GM21447 (cell line): Measurements from ENCODE around the gene MYMK.

Experiments
- ATAC-seq: cut with Tn5 transposase; IDR thresholded peaks from one replicate; pipeline ENCODE4 v1.9.1; 2021; ENCODE audit not compliant: unreplicated experiment

The MYMK gene

DNA sequence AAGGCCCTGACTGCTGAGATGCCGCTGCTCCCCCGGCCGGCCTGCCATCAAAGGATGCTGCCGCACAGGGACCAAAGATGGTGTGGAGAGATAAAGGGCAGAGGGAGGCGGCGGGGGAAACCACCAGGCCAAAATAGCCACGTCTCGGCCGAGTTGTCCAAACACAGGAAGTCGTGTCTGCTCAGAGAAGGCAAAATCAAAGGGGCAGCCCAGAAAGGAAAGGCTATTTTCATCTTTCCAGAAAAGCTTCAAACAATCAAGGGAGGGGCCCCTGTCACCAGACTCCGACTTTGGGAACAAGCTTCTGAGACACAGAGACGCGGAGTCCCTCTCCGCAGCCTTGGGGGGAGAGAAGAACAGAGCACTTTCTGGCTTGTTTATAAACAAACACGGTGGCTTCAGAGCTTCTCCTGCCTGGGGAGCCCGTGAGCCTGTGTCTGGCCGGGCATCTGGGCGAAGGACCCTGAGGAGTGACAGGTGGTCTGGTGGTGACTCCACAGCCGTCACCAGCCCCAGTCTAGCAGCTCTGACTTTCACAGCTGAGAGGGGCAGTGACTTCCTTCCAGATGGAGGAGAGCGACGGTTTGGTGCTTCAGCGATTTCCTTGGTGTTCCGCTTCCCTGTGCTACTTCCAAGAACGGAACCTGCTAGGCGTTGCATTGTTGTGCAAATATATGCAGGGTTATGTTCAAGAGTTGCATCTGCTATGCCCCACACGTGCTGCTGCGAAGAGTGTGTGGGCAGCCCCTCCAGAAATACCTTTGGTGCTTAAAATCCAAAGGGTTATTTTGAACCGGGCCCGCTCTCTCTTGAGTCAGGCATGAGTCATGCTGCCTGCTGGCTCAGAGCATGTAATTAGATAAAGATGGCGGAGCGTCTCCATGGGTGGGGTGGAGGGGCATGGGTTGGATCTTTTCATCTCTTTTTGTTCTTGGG is 33.7 kb upstream of the MYMK start:
- peak; percentile 70 for ATAC-seq

DNA sequence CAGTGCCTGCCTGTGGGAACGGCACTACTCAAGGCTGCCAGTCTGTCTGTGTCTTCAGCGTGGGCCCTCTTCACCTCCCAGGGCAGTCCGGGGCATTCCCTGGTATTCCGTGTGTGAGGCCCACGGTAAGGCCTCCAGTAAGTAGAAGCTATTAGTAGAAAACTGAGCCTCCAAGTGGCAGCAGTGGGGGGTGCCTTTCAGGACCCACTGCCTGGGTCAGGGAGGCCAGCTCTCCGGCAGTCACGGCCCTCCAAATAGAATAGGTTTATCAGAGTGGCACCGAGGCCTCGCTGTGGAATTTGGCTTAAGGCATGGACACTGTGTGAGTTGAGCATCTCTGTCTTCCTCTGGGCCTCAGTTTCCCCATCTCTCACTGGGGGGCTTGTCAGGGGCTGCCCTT is 32.8 kb upstream of the MYMK start:
- ATAC-seq: no peak

DNA sequence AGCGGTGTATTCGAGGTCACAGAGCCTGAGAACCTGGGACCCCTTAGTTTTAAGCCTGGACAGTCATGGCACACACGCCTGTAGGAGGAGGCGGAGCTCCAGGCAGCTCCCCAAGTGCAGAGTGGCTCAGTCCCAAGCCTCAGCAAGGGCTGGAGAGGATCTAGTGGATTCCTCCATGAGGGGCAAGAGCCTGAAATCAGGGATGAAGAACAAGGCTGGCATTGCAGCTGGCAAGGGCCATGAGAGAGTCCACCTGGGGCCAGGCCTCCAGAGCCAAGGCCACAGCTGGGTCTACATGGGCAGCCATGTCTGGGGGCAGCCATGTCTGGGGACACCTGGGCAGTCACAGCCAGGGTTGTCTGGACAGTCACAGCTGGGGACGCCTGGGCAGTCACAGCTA is 31.6 kb upstream of the MYMK start:
- ATAC-seq: no peak

DNA sequence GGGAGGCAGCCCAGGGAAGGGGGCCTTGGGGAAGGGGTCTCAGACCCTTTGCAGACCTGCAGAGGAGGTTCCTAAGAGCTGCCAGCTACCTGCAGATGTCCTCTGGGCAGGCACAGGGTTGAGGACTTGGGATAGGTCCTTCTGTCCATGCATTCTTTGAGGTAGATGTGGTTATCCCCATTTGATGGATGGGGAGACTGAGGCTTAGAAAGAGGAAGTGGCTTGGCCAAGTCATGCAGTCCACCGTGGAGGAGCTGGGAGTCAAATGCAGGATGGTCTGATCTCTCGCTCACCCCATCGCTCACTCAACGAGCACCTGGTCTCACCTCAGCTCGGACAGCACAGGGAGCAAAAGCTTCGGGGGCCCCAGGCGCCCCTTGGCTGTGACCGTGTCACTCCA is 30.0 kb upstream of the MYMK start:
- no peak for ATAC-seq

DNA sequence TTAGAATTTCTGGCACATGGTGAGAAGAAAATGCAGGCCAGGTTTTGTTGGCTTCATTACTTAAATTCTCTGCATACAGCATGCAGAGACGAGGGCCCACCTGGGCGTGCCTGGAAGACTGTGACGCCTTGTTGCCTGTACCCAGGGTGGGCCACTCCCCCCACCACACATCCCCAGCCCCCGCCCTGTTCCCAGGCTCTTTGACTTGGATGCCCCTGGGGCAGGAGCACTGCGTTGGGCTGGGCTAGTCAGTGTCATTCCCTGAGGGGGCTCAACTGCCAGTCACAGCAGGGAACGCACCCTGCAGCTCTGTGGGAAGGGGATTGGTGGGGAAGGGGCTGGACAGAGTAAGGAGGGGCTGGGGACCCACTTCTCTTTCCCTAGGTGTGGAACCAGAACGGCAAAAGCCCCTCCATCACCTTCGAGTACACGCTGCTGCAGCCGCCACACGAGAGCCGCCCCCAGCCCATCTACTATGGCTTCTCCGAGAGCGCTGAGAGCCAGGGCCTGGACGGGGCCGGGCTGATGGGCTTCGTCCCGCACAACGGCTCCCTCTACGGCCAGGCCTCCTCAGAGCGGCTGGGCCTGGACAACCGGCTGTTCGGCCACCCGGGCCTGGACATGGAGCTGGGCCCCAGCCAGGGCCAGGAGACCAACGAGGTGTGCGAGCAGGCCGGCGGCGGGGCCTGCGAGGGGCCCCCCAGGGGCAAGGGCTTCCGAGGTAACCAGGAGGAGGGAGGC is 29.4 kb upstream of the MYMK start:
- ATAC-seq: no peak

DNA sequence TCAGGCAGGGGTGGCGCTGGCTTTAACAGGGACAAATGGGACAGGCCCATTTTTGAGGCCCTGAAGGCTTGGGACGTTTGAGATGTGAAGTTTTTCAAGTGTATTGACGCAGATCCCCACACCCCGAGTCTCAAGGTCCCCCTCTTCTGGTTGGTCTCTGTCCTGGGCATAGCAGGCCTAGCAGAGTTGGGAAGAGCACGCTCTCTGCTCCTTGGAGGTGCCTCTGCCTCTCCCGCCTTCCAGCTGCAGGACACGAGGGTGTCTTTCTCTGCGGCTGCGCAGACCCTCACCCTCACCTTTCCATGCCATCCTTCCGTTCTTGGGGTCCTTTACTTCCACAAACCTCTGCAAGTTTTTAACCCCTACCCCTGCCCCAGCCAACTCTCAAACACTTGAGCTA is 28.4 kb upstream of the MYMK start:
- ATAC-seq: no peak

DNA sequence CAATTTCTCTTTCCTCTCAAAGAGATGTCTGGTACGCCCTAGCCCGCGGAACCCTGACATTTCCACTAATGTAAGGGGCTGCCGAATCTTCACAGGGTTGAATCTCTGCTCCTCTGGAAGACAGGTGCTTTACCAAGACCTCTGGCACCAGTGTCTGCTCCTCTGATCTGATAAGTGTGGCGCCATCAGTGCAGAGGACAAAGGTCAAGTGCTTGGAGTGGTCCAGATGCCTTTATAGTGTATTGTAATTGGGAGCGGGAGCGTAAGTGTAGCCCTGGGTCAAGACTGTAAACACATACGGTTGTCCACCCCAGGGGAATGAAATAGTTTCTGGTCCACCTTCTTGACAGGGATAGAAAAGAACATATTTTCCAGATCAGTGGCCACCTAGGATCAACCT is 27.5 kb upstream of the MYMK start:
- ATAC-seq: no peak

DNA sequence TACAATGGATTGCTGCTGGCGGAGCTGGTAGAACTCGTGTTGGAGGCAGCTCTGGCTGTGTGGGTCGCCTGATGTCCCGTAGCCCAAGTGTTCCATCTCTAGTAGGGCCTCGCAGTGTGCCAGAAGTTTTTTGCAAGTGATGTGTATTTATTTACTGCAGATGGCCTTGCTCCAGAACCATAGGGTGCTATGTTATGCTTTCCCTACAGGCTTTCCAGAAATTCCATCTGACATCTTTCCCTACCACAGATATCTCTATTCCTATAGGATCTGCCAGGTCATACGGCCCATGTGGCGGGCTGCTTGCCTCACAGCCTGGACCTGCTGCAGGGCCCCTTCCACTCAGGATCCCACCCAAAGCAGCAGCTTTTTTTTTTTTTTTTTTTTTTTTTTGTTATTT is 26.7 kb upstream of the MYMK start:
- no peak for ATAC-seq

DNA sequence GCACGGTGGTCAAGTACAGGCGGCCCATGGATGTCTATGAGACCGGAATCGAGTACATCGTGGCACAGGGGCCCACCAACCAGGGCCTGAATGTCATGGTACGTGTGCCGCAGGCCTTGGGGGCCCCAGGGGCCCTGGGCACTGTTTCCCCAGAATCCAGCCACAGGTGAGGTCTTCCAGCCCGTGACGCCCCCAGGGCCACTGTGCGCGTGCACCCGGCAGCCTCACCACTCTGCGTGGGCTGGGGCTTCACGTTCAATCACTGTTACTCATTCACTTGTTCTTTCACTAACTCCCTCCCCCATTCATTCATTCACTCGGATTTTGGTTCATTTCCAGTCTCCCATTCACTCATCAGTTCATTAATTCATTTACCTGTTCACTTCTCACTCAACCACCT is 22.4 kb upstream of the MYMK start:
- no peak for ATAC-seq

DNA sequence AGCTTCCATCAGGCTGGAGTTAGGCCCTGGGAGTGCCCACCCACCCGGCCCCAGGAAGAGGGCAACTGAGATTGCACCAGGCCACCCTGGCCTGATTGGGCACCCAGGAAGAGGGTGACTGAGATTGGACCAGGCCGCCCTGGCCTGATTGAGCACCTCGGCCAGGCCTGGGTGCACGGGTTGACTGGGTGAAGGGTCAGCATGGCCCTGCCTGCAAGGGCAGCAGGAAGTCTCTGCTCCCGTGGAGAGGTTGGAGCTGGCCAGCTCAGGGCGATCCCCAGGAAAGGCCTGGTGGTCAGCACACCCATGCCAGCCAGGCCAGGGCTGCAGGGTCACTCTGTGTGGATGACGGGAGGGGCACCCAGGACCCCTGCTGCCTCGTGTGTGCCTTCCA is 21.5 kb upstream of the MYMK start:
- no peak for ATAC-seq

DNA sequence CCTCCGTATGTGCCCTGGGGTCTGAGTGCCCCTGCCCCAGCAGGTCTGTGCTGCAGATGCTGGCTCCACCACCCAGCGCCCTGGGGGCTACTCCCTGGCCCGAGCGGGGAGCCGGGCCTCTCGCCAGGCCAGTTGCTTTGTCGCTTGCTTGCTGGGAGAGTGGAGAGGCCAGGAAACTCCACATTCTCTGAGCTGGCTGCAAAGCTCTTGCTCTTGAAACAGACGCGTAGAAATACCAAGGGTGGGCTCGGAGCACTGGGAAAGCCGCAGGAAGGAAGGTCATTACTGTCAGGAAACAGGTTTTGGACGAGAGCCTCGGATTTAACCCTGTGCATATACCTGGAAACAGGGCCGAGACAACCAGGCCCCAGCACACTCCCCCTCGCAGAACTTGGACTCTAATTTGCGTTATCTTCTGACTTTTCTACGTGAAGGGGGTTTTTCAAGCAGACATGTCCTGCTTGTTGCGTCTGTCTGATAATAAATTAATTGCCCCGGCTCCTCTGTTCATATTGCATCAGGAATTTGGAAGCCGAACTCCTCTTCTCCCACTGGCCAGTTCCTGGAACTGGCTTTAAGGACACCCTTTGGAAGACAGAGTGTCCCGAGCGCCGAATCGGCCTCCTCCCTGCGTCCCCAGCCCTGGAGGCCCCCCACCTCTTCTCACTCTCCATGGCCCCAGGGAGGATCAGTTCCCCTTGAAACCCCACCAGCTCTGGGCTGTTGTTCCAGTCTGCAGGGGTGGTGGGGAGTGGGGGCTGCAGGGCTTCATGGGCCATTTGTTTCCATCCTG is 20.9 kb upstream of the MYMK start:
- ATAC-seq: no peak

DNA sequence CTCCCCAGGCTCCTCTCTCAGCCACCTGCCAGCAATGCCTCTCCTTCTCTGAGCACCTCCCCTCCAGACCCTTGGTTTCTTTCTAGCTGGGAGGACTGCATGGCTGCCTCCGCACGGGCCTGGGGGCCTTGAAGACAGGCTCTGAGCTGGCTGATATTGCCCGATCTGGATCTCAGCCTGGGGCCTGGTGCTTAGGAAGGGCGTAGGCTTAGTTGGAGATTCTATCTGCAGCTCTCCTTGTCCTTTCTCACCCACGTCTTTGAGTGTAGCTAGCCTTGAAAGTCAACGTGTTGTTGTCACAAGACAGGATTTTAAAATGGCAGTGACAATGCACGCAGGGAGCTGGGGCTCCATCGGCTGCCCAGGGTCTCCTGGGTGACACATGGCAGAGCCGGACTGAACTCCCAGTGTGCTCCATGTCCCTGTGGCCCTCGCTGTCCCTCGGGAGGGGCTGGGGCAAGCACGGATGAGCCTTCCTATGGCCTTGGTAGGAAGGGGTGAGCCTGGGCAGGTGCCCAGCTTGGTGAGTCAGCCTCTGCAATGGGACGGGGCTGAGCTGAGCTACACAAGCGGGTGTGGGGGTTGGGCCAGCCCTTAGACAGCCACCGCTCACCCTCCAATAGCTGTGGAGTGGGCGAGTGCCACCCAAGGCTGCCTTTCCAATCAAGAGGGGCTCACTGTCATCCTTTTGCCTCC is 19.2 kb upstream of the MYMK start:
- no peak for ATAC-seq

DNA sequence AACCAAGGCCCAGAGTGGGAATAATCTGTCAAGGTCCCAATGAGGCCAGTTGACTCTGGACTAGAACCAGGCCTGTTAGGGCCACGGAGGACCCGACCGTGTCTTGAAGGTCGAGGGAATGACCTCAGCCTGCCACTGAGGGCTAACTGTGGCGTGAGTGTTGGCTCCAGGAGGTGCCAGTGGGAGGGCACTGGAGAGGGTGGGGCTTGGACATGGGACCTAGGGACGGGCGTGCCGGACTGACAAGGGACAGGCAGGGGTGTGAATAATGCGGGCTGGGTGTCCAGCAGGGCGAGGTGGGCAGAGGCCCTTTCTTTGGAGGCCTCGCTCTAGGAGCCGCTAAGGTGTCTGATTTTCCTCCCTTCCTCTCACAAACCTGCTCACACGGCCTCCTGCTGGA is 17.2 kb upstream of the MYMK start:
- ATAC-seq: no peak

DNA sequence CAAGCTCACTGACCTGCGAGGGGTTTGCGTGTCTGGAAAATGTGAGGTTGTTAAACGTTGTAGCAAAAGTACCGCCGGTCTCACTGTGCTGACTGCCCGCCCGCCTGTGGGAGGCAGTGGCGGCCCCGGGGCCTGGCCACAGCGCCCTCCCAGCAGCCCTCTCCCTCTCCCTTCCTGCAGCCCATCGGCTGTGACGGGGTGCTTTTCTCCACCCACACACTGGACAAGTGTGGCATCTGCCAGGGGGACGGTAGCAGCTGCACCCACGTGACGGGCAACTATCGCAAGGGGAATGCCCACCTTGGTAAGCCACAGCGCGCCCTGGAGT is 15.9 kb upstream of the MYMK start:
- no peak for ATAC-seq

DNA sequence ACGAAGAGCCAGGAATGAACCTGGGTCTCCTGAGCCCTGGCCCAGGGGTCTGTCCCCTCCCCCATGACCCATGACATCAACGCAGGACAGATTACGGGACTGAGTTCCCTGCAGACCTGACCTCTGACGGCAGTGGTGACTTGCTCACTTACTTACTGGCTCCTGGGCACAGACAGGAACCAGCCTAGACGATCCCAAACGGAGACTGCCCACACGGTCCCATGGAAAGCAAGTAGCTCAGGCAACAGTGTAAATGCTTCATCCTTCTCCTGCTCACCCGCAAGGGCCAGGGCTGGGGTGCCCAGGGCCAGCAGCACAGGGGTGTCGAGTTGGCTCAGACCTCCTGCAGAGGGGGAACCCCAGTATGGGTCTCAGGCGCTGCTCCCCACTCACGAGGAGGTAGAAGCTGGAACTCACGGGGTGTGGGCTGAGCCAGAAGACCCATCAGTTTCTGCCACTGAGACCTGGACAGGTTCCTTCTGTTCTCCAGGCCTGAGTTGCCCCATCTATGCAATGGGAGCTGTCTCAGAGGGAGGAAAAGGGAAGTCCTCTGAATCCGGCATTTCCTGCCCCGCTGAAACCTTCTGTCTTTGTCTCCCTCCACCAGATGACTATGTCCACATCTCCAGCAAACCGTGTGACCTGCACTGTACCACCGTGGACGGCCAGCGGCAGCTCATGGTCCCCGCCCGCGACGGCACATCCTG is 15.4 kb upstream of the MYMK start:
- ATAC-seq: no peak

DNA sequence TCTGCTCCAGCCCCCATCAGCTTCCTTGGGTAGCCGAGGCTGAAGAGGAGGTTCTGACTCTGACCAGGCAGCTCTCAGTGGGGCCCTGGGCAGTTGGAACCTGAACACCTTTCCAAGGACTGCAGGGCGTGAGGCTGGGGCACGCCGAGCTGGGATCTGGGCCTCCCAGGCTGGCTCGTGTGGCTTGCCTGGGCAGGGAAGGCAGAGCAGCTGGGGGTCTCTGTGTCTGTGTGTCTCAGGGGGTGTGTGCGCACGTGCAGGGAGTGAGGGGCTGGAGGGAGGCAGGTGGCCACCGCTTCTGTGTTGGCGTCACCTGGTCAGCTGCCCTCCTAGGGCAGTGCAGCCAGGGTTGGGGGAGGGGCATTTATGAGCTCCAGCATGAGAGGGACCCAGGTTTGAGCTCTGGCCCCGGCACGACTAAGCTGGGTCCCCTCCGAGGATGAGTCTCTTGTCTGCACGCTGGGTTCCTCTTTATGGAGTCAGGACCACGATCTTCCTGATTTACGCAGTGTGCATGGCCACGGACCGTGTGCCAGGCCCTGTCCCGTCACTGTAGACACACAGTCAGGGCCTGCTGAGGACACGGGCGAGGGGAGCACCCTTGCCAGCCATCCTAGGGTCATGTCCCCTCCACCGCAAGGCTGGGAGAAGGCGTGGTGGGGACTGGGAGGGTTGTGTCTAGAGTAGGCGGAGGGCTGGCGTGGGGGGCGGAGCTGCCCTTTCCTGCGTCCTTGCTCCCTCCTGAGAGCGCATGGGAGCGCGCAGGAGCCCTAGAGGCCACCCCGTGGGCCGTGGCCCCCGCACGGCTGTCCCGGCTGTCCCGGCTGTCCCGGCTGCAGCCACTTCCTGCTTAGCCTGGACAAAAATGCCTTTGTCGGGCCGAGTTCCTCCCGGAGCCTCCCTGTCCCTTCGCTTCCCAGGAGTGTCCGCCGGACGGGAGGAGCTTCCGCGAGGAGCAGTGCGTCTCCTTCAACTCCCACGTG is 14.4 kb upstream of the MYMK start:
- ATAC-seq: no peak

DNA sequence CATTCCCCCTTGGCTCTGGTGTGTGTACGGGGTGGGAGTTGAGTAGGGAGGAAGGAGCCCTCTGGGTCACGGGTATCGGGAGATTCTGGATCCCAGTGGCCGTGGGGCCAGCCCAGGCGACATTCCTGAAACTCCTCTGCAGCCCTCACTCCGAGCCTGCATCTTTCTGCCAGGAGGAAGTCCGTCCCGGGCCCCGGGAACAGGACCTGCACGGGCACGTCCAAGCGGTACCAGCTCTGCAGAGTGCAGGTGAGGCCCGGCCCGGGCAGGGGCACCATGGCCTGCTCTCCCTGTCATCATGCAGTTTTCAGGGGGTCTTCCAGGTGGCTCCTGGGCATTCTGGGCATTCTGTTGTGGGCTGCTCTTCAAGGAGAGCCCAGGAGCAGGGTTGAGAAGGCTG is 13.4 kb upstream of the MYMK start:
- ATAC-seq: no peak

DNA sequence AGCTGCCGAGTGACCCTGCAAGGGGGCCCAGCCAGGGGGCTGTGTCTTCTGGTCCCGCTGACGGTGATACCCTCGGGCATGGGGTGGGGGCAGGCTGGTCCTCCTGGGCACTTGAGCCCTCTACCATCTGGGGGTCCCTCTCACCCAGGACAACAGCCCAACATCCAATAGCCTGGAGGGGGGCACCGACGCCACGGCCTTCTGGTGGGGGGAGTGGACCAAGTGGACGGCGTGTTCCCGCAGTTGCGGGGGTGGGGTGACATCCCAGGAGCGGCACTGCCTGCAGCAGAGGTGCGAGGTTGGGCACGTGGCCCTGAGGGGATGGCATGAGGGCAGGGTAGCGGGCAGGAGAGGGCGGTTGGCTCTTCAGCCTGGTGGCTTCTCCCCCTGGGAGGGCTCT is 12.5 kb upstream of the MYMK start:
- no peak for ATAC-seq

DNA sequence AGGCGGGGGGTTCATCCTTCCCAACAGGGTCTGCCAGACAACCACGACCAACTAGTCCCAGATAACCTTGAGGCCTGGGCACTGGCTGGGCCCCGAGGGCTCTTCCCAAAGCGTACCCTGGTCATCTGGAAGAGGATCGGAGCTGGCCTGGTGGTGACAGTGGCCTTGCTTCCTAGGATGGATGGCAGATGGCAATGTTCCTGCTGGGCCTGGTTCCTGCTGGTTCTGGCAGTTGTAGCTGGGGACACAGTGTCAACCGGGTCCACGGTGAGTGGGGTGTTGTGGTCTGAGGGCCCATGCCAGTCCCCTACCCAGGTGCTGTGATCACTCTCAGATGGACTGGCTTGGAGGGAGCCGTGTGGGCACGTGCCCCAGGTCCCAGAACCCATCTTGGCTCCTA is 11.8 kb upstream of the MYMK start:
- no peak for ATAC-seq
